AG04450 (cell line): ENCODE results near the gene MKLN1. TPM values are rescaled to one million over a fixed set of nuclear protein-coding genes. Genes with fewer than 3 reads are reported as not detected.

Experiments used
- CTCF ChIA-PET: fragments of 300-600, 350-600 bp; formaldehyde crosslinking; extraction: SDS; loops from one replicate; lab custom pipeline; 2022; ENCODE audit warnings: antibody characterized with exemption, inconsistent platforms; lab: Charles Lee
- POLR2A ChIA-PET: fragments of 350-600 bp; formaldehyde crosslinking; extraction: SDS; loops from one replicate; lab custom pipeline; 2021; ENCODE audit warnings: antibody characterized with exemption, inconsistent platforms; lab: Yijun Ruan, JAX
- DNase-seq: peaks from one replicate; pipeline ENCODE4 v3.0.0-alpha.2; 2011; ENCODE audit warnings: low read depth, low spot score
- H3K27ac ChIP-seq: one replicate; pipeline ENCODE4 v1.5.1; 2012; ENCODE audit warnings: low read depth, low read length, control low read depth
- H3K27me3 ChIP-seq: one replicate; pipeline ENCODE4 v1.6.0; 2012; ENCODE audit warnings: low read length; ENCODE audit not compliant: control insufficient read depth, insufficient read depth
- H3K4me3 ChIP-seq: 2 replicates; pipeline ENCODE4 v1.5.1; 2011; ENCODE audit warnings: mild to moderate bottlenecking, low read depth, low read length, control low read depth
- H3K9me3 ChIP-seq: 2 replicates; pipeline ENCODE4 v1.5.1; 2012; ENCODE audit warnings: low read length; ENCODE audit not compliant: control insufficient read depth, insufficient read depth
- CTCF ChIP-seq: IDR thresholded peaks from 2 replicates; pipeline ENCODE4 v1.5.1; 2011; ENCODE audit warnings: low read depth, low read length, control low read depth, inconsistent platforms
- polyA plus RNA-seq: library from polyadenylated mRNA; depleted of rRNA; stranded (reverse); fragments of >200 nt; gene quantifications from 2 replicates; pipeline ENCODE4 v1.2.3, GENCODE V29; 2011

MKLN1 gene
- polyA plus RNA-seq, 1 experiment, result 56.8 TPM

- ChIA-PET POLR2A (no interaction called here), CTCF (no interaction called here)
- Histone ChIP-seq H3K4me3 (no peak overlapping the region), H3K27me3 (no peaks in the 10 kb centered on the region), H3K9me3 (no peaks in the 10 kb centered on the region; the same call in 1 of the 2 replicates), H3K27ac (no peak overlapping the region)
- TF ChIP-seq CTCF, result no peak
- DNase-seq, result no peak
Observed at GRCh38 chr7:131471250-131472004, 143.8 kb downstream of the MKLN1 start.

- H3K27ac ChIP-seq, result no peak overlapping the region
- no peak for DNase-seq
- H3K4me3 ChIP-seq, result no peak overlapping the region
- ChIA-PET CTCF (interaction anchor here (1.2 kb wide), 1 partner anchor 37 kb away, joined by 3 read pairs; no protein-coding TSS in a partner anchor), POLR2A (no interaction called here)
- no peak for TF ChIP-seq CTCF
- no peaks in the 10 kb centered on the region; the same call in 1 of the 2 replicates for H3K9me3 ChIP-seq
- H3K27me3 ChIP-seq, result no peaks in the 10 kb centered on the region
Observed at GRCh38 chr7:131476740-131477139, 149.1 kb downstream of the MKLN1 start.

GRCh38 chr7:131480384-131481315, 153.0 kb downstream of the MKLN1 start:
- no peak for TF ChIP-seq CTCF
- CTCF ChIA-PET, result no interaction called here
- Histone ChIP-seq H3K4me3 (no peak overlapping the region), H3K27me3 (no peaks in the 10 kb centered on the region), H3K9me3 (no peaks in the 10 kb centered on the region), H3K27ac (no peak overlapping the region)
- POLR2A ChIA-PET, result interaction anchor here (0.6 kb wide), 1 partner anchor 1528 kb away, joined by 4 read pairs; no protein-coding TSS in a partner anchor
- no peak for DNase-seq

- CTCF ChIA-PET, result interaction anchor here (0.5 to 1.3 kb wide), 3 partner anchors 30 to 413 kb away, joined by 3 to 4 read pairs (median 3); no protein-coding TSS in a partner anchor
- H3K4me3 ChIP-seq, result no peak overlapping the region
- no peak for DNase-seq
- no peak for TF ChIP-seq CTCF
- H3K9me3 ChIP-seq, result no peaks in the 10 kb centered on the region
- H3K27ac ChIP-seq, result no peak overlapping the region
- H3K27me3 ChIP-seq, result no peaks in the 10 kb centered on the region
- POLR2A ChIA-PET, result no interaction called here
Observed at GRCh38 chr7:131482800-131483199, 155.1 kb downstream of the MKLN1 start.
